ENCODE data around the gene PLEKHM2. TPM values are rescaled to one million over a fixed set of nuclear protein-coding genes. Genes with fewer than 3 reads are reported as not detected.

Gene PLEKHM2
- total RNA-seq, 1 experiment from 2014 or later, result 38.5 TPM

DNA sequence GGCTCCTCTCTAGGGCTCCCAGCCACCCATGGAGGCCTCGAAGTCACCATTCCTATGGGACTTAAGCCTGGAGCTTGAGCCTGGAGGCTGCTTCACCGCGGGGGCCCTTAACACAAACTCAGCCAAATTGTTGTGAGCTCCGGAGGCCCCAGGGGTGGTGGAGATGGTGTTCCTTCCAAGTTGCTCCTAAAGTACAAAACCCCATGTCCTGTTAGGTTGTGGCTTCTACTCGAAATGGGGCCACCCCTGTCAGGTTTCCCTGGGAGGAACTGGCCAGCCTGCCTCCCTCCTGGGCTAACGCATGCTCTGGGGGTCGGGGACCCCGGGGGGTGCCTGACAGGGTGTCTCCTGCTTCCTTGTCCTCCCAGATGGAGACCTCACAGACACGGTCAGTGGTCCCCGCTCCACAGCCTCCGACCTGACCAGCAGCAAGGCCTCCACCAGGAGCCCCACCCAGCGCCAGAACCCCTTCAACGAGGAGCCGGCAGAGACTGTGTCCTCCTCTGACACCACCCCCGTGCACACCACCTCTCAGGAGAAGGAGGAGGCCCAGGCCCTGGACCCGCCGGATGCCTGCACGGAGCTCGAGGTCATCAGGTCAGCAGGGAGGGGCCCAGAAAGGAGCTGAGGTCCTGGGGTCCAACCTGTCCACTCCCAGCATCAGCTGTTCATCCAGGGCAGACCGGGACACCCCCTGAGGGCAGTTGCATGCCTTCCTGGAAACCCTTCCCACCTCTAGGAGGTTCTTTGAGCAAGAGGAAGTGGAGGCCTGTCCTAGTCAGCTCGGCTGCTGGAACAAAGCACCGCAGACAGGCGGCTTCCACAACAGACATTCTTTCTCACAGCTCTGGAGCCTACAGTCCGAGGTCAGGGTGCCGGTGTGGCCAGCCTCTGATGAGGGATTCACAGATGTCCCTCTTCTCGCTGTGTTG lies 41.1 kb downstream of the PLEKHM2 start:
- ATAC-seq (no peak), DNase-seq (ENCODE audit: low read depth, low spot score) (no peak)
- H3K4me2 ChIP-seq (ENCODE audit: low read length), result no peak overlapping the region
- CTCF ChIA-PET, result interaction anchor here (1.4 kb wide), 1 partner anchor 16 kb away, joined by 4 read pairs; no protein-coding TSS in a partner anchor
- no peak overlapping the region for H3K27ac ChIP-seq (ENCODE audit: low read depth, low read length)
- H3K9me2 ChIP-seq (ENCODE audit: insufficient read depth), result no peaks in the 10 kb centered on the region
- H3K9me3 ChIP-seq (ENCODE audit: control insufficient read depth in 1 of 2, insufficient read depth in 1 of 2, low read depth in 1 of 2, low read length in 2 of 2), result no peaks in the 10 kb centered on the region
- H3K4me1 ChIP-seq (ENCODE audit: control insufficient read depth in 1 of 2, insufficient read depth in 2 of 2, low read length in 2 of 2), result peaks cover 0 to 5% of the 10 kb centered on the region in 2 experiments; a peak in 1 of 4 replicates
- RAD21 ChIA-PET (ENCODE audit: low non-redundant PET in 1 of 2, low total read pairs in 2 of 2, uncharacterized antibody in 2 of 2, unreplicated experiment in 2 of 2), result no interaction called here
- H3K4me3 ChIP-seq (replicated peaks in 1 of 2; ENCODE audit: low read depth in 1 of 2, low read length in 2 of 2), result no peak overlapping the region
- H2AFZ ChIP-seq (ENCODE audit: low read depth, low read length, poor library complexity, severe bottlenecking), result no peak overlapping the region
- H4K20me1 ChIP-seq (ENCODE audit: insufficient read depth), result no peaks in the 10 kb centered on the region
- H3K36me3 ChIP-seq (ENCODE audit: control insufficient read depth in 1 of 2, insufficient read depth in 2 of 2, low read length in 2 of 2), result peaks cover 0 to 2% of the 10 kb centered on the region in 2 experiments; a peak in 1 of 4 replicates
- TF ChIP-seq SIN3A (IDR thresholded peaks at IDR 0.05; ENCODE audit: low read depth), result no peak
- TF ChIP-seq, protein P1, sequence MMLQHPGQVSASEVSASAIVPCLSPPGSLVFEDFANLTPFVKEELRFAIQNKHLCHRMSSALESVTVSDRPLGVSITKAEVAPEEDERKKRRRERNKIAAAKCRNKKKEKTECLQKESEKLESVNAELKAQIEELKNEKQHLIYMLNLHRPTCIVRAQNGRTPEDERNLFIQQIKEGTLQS (IDR thresholded peaks at IDR 0.05), result no peak
- no peak for TF ChIP-seq POLR2A (IDR thresholded peaks at IDR 0.05; ENCODE audit: borderline replicate concordance, extremely low read depth, insufficient read depth, insufficient read length)
- no peaks in the 10 kb centered on the region for H3K27me3 ChIP-seq (ENCODE audit: insufficient read depth, low read length)
- no TSS peak for BruUV-seq (replicated peaks)
- no peak overlapping the region for H3K9ac ChIP-seq (ENCODE audit: low read length)
- intact Hi-C loops (cut with micrococcal nuclease), result no loop called here
- POLR2A ChIA-PET, result no interaction called here
- no peaks in the 10 kb centered on the region for H3K79me2 ChIP-seq (ENCODE audit: insufficient read depth, low read length)

DNA sequence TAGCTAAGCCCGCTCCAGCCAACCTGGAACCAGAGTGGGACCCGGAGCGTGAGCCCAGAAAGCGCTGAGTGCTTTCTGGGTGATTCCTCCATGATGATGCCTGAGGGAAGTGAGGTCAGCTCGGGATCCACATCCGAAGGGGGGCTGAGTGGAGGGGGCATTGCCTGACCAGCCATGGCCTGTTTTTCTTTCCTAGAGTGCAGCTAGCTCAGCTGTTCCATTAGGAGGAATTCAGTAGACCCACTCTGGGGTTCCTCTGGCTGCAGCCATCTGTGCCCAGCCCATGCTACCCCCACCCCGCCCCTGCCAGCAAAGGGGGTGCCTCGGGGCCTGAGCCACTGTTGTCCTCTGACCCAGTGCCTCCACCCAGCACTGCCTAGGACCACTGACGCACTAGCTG lies 42.4 kb downstream of the PLEKHM2 start:
- DNase-seq (ENCODE audit: low read depth, low spot score) (no peak), ATAC-seq (no peak)
- H3K27ac ChIP-seq (ENCODE audit: low read depth, low read length), result no peak overlapping the region
- no peaks in the 10 kb centered on the region for H4K20me1 ChIP-seq (ENCODE audit: insufficient read depth)
- ChIA-PET POLR2A (no interaction called here), RAD21 (ENCODE audit: low non-redundant PET in 1 of 2, low total read pairs in 2 of 2, uncharacterized antibody in 2 of 2, unreplicated experiment in 2 of 2) (no interaction called here), CTCF (interaction anchor here (1.4 kb wide), 1 partner anchor 15 kb away, joined by 4 read pairs; no protein-coding TSS in a partner anchor)
- H3K4me1 ChIP-seq (ENCODE audit: control insufficient read depth in 1 of 2, insufficient read depth in 2 of 2, low read length in 2 of 2), result peaks cover 0 to 5% of the 10 kb centered on the region in 2 experiments; a peak in 1 of 4 replicates
- peaks cover 0 to 3% of the 10 kb centered on the region in 2 experiments; a peak in 1 of 4 replicates for H3K36me3 ChIP-seq (ENCODE audit: control insufficient read depth in 1 of 2, insufficient read depth in 2 of 2, low read length in 2 of 2)
- H3K27me3 ChIP-seq (ENCODE audit: insufficient read depth, low read length), result no peaks in the 10 kb centered on the region
- TF ChIP-seq EGR1 (IDR thresholded peaks at IDR 0.05; ENCODE audit: low read depth) (no peak), EZH2 (IDR thresholded peaks at IDR 0.05) (no peak)
- TF ChIP-seq, protein P2, sequence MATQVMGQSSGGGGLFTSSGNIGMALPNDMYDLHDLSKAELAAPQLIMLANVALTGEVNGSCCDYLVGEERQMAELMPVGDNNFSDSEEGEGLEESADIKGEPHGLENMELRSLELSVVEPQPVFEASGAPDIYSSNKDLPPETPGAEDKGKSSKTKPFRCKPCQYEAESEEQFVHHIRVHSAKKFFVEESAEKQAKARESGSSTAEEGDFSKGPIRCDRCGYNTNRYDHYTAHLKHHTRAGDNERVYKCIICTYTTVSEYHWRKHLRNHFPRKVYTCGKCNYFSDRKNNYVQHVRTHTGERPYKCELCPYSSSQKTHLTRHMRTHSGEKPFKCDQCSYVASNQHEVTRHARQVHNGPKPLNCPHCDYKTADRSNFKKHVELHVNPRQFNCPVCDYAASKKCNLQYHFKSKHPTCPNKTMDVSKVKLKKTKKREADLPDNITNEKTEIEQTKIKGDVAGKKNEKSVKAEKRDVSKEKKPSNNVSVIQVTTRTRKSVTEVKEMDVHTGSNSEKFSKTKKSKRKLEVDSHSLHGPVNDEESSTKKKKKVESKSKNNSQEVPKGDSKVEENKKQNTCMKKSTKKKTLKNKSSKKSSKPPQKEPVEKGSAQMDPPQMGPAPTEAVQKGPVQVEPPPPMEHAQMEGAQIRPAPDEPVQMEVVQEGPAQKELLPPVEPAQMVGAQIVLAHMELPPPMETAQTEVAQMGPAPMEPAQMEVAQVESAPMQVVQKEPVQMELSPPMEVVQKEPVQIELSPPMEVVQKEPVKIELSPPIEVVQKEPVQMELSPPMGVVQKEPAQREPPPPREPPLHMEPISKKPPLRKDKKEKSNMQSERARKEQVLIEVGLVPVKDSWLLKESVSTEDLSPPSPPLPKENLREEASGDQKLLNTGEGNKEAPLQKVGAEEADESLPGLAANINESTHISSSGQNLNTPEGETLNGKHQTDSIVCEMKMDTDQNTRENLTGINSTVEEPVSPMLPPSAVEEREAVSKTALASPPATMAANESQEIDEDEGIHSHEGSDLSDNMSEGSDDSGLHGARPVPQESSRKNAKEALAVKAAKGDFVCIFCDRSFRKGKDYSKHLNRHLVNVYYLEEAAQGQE (IDR thresholded peaks at IDR 0.05; ENCODE audit: low read depth), result no peak
- no peak overlapping the region for H3K9ac ChIP-seq (ENCODE audit: low read length)
- H2AFZ ChIP-seq (ENCODE audit: low read depth, low read length, poor library complexity, severe bottlenecking), result no peak overlapping the region
- H3K4me3 ChIP-seq (replicated peaks in 1 of 2; ENCODE audit: low read depth in 1 of 2, low read length in 2 of 2), result no peak overlapping the region
- H3K9me3 ChIP-seq (ENCODE audit: control insufficient read depth in 1 of 2, insufficient read depth in 1 of 2, low read depth in 1 of 2, low read length in 2 of 2), result no peaks in the 10 kb centered on the region
- intact Hi-C loops (cut with micrococcal nuclease), result no loop called here
- no TSS peak for BruUV-seq (replicated peaks)
- H3K9me2 ChIP-seq (ENCODE audit: insufficient read depth), result no peaks in the 10 kb centered on the region
- H3K4me2 ChIP-seq (ENCODE audit: low read length), result no peak overlapping the region
- no peaks in the 10 kb centered on the region for H3K79me2 ChIP-seq (ENCODE audit: insufficient read depth, low read length)

Measured in HCT116 (cell line).